Subcutaneous adipose tissue (tissue), 4 donors: ENCODE measurements around the gene CELF4. TPM values are rescaled to one million over a fixed set of nuclear protein-coding genes. Genes with fewer than 3 reads are reported as not detected.

Experiments used
- total RNA-seq, 4 donors: library from RNA; depleted of rRNA; stranded (reverse); fragments of >200 nt; gene quantifications; one replicate each; pipeline ENCODE4 v1.1.0, GENCODE V29; 2016
- TF ChIP-seq, protein P1 (sequence below): fragments of 450-650 bp; IDR thresholded peaks from one replicate; pipeline ENCODE4 v1.5.1; 2016; ENCODE audit warnings: low read depth, mild to moderate bottlenecking, control low read depth, antibody characterized with exemption, moderate library complexity

The CELF4 gene
- total RNA-seq, 4 donors from 2014 or later, result not detected

DNA sequence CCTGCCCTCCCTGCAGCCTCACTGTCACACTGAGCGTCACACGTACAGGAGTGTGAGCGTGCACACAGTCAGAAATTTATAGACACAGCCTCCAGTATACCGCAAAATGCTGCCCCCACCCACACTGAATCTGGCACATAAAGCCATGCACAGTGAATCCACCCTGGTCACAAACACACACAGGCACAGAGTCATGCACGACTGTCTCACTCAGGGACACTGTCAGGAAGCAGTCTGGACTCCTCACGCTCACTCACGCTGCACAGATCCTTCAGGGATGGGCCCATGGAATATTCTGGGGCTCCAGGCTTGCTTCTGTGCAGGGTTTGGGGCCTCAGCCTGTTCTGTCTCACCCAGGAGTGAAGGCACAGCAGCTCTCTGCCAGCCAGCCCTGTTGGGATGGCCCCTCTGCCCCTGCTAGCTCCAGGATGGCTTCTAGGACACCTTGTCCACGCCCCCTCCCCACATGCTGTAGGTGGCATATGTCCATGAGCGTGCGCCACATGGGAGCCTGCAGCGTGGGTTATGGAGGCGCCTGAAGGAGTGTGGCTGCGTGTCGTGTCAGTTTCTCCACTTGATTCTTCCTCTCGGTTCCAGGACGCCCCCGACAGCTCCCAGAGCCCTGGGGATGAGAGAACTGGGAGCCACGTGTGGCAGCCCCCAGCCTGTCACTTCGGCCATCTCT lies 175.8 kb downstream of the CELF4 start:
- TF ChIP-seq, protein P1, sequence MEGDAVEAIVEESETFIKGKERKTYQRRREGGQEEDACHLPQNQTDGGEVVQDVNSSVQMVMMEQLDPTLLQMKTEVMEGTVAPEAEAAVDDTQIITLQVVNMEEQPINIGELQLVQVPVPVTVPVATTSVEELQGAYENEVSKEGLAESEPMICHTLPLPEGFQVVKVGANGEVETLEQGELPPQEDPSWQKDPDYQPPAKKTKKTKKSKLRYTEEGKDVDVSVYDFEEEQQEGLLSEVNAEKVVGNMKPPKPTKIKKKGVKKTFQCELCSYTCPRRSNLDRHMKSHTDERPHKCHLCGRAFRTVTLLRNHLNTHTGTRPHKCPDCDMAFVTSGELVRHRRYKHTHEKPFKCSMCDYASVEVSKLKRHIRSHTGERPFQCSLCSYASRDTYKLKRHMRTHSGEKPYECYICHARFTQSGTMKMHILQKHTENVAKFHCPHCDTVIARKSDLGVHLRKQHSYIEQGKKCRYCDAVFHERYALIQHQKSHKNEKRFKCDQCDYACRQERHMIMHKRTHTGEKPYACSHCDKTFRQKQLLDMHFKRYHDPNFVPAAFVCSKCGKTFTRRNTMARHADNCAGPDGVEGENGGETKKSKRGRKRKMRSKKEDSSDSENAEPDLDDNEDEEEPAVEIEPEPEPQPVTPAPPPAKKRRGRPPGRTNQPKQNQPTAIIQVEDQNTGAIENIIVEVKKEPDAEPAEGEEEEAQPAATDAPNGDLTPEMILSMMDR, result no peak

- TF ChIP-seq, protein P1, result no peak
Observed at GRCh38 chr18:37389041-37389440, 176.6 kb downstream of the CELF4 start.

GRCh38 chr18:37388413-37388812 lies 177.2 kb downstream of the CELF4 start:
- TF ChIP-seq, protein P1, result no peak

DNA sequence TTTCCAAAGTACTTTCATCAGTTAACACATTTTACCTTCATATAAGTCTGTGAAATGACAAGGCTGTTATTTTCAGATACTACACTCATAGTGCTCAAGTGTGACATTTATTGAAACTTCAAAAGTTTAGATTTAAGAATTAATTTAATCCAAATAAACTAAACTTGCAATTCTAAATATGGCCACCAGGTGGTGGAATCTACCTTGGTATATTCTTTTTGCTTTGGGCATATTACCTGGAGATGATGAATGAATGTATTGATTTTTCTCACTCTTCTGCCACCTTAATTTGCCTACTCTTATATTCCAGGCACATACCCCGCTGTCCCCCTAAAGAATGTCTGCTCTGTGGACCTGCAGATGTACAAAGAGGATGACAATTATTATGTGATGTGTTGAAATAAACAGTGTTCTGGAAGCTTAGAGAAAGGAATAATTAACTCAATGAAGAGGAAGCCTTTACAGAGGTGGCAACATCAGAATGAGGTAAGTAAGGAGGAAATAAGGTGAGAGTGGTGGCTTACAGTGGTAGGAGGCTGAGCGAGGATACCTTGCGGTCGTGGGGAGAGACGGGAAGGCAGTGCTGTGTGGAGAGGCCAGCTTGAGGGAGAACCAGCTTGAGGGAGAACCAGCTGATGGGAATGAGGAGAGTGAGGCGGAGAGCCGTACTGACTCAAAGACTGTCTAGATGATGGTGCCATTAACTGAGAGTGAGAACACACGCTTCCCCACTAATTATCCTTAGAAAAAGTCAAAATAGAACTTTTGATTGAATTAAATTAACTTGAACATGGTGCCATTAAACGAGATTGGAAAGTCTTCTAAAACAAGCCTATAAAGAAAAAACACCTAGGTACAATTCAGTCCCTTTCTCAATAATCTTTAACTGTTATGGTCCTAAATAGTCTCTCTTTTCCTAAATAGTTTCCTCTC lies 179.5 kb downstream of the CELF4 start:
- TF ChIP-seq, protein P1, result no peak

- TF ChIP-seq, protein P1, result no peak
Observed at GRCh38 chr18:37383846-37384595, 181.6 kb downstream of the CELF4 start.

- TF ChIP-seq, protein P1, result no peak
Observed at GRCh38 chr18:37383036-37383785, 182.4 kb downstream of the CELF4 start.
